Peyer's patch (tissue), 4 donors: Measurements from ENCODE around the gene NOX4. TPM values are rescaled to one million over a fixed set of nuclear protein-coding genes. Genes with fewer than 3 reads are reported as not detected.

Source experiments
- DNase-seq, 3 donors: peaks; one replicate each; pipeline ENCODE4 v3.0.0-alpha.2; 2017 to 2019
- H3K27ac ChIP-seq, 4 donors: fragments of 200-600 bp; sonication (generic); one replicate each; pipeline ENCODE4 v1.5.1; 2016 to 2019
- H3K27me3 ChIP-seq, 2 donors: fragments of 200-600 bp; sonication (generic); one replicate each; pipeline ENCODE4 v1.5.1; 2019
- H3K36me3 ChIP-seq, 3 donors: fragments of 200-600 bp; sonication (generic); one replicate each; pipeline ENCODE4 v1.5.1; 2016 to 2019
- H3K4me1 ChIP-seq, 4 donors: fragments of 200-600 bp; sonication (generic); one replicate each; pipeline ENCODE4 v1.5.1; 2016 to 2019
- H3K4me3 ChIP-seq, 4 donors: fragments of 200-600 bp; sonication (generic); 1 replicate in 3 of 4; 2 replicates in 1 of 4; pipeline ENCODE4 v1.5.1; 2016 to 2019; ENCODE audit warnings: mild to moderate bottlenecking in 1 of 4
- H3K9me3 ChIP-seq, 4 donors: fragments of 200-600 bp; sonication (generic); one replicate each; pipeline ENCODE4 v1.5.1; 2016 to 2019; ENCODE audit warnings: mild to moderate bottlenecking in 1 of 4
- CTCF ChIP-seq, 6 experiments: fragments of 450-650 bp in 4 of 6; fragments of 200-600 bp in 2 of 6; sonication (generic) in 1 of 6; IDR thresholded peaks; one replicate each; pipeline ENCODE4 v1.5.1; 2017 to 2019; ENCODE audit warnings: antibody characterized with exemption in 6 of 6, mild to moderate bottlenecking in 3 of 6, moderate library complexity in 1 of 6
- POLR2A ChIP-seq, 2 donors: fragments of 450-650 bp; IDR thresholded peaks; one replicate each; pipeline ENCODE4 v1.5.1; 2017; ENCODE audit warnings: antibody characterized with exemption in 2 of 2, mild to moderate bottlenecking in 2 of 2, moderate library complexity in 2 of 2
- total RNA-seq, 4 donors: library from RNA; depleted of rRNA; stranded (reverse); fragments of >200 nt; gene quantifications; one replicate each; pipeline ENCODE4 v1.1.0, GENCODE V29; 2016

Gene NOX4
- total RNA-seq, 4 donors from 2014 or later: 0.80 to 2.5 TPM; not detected in 2

- no peak for TF ChIP-seq CTCF (IDR thresholded peaks at IDR 0.05)
- no peak for TF ChIP-seq POLR2A (IDR thresholded peaks at IDR 0.05)
- Histone ChIP-seq H3K9me3 (no peaks in the 10 kb centered on the region), H3K4me3 (no peak overlapping the region), H3K27me3 (no peaks in the 10 kb centered on the region), H3K36me3 (peaks cover 0 to 3% (median 0%) of the 10 kb centered on the region in 3 donors), H3K27ac (no peak overlapping the region), H3K4me1 (no peaks in the 10 kb centered on the region)
- DNase-seq: no peak
Measured at GRCh38 chr11:89521792-89522191, 30.6 kb upstream of the NOX4 start.

GRCh38 chr11:89521294-89521693 lies 30.1 kb upstream of the NOX4 start:
- Histone ChIP-seq H3K4me1 (no peaks in the 10 kb centered on the region), H3K36me3 (peaks cover 0 to 3% (median 0%) of the 10 kb centered on the region in 3 donors), H3K9me3 (no peaks in the 10 kb centered on the region), H3K27me3 (no peaks in the 10 kb centered on the region), H3K4me3 (no peak overlapping the region), H3K27ac (no peak overlapping the region)
- TF ChIP-seq CTCF (IDR thresholded peaks at IDR 0.05) (no peak), POLR2A (IDR thresholded peaks at IDR 0.05) (no peak)
- no peak for DNase-seq

GRCh38 chr11:89516496-89516895 lies 25.3 kb upstream of the NOX4 start:
- no peak overlapping the region for H3K4me3 ChIP-seq
- no peaks in the 10 kb centered on the region for H3K9me3 ChIP-seq
- no peaks in the 10 kb centered on the region for H3K27me3 ChIP-seq
- DNase-seq: no peak
- no peak overlapping the region for H3K27ac ChIP-seq
- H3K4me1 ChIP-seq: no peaks in the 10 kb centered on the region
- TF ChIP-seq POLR2A (IDR thresholded peaks at IDR 0.05) (no peak), CTCF (IDR thresholded peaks at IDR 0.05) (no peak)
- H3K36me3 ChIP-seq: no peaks in the 10 kb centered on the region

GRCh38 chr11:89508544-89508943 lies 17.4 kb upstream of the NOX4 start:
- Histone ChIP-seq H3K4me1 (no peaks in the 10 kb centered on the region), H3K27me3 (no peaks in the 10 kb centered on the region), H3K4me3 (no peak overlapping the region), H3K36me3 (no peaks in the 10 kb centered on the region), H3K27ac (no peak overlapping the region), H3K9me3 (no peaks in the 10 kb centered on the region)
- TF ChIP-seq POLR2A (IDR thresholded peaks at IDR 0.05) (no peak), CTCF (IDR thresholded peaks at IDR 0.05) (no peak)
- DNase-seq: no peak

GRCh38 chr11:89504270-89504669 lies 13.1 kb upstream of the NOX4 start:
- no peaks in the 10 kb centered on the region for H3K27me3 ChIP-seq
- TF ChIP-seq POLR2A (IDR thresholded peaks at IDR 0.05) (no peak), CTCF (IDR thresholded peaks at IDR 0.05) (no peak)
- no peaks in the 10 kb centered on the region for H3K36me3 ChIP-seq
- no peak overlapping the region for H3K4me3 ChIP-seq
- H3K9me3 ChIP-seq: no peaks in the 10 kb centered on the region
- H3K27ac ChIP-seq: no peak overlapping the region
- H3K4me1 ChIP-seq: no peaks in the 10 kb centered on the region
- DNase-seq: no peak

- no peak overlapping the region for H3K27ac ChIP-seq
- no peaks in the 10 kb centered on the region for H3K27me3 ChIP-seq
- TF ChIP-seq CTCF (IDR thresholded peaks at IDR 0.05) (no peak), POLR2A (IDR thresholded peaks at IDR 0.05) (no peak)
- DNase-seq: no peak
- H3K4me1 ChIP-seq: no peaks in the 10 kb centered on the region
- H3K9me3 ChIP-seq: no peaks in the 10 kb centered on the region
- H3K4me3 ChIP-seq: no peak overlapping the region
- no peaks in the 10 kb centered on the region for H3K36me3 ChIP-seq
Measured at GRCh38 chr11:89503422-89503821, 12.2 kb upstream of the NOX4 start.
